Neural cell (in vitro differentiated cells): Measurements from ENCODE around the gene SRRM2. TPM values are rescaled to one million over a fixed set of nuclear protein-coding genes. Genes with fewer than 3 reads are reported as not detected.

Source experiments
- H2AFZ ChIP-seq: fragments of 200-600, 300-800 bp; sonication (generic), shearing (Covaris generic); 2 replicates; pipeline ENCODE4 v1.6.0; 2014; ENCODE audit warnings: low read depth, mild to moderate bottlenecking, antibody characterized with exemption, low read length, moderate library complexity
- H3F3A ChIP-seq: fragments of 200-600 bp; shearing (Covaris generic); 2 replicates; pipeline ENCODE4 v1.6.1; 2016; ENCODE audit warnings: mild to moderate bottlenecking, moderate library complexity, mixed read lengths, antibody characterized with exemption, low read length; ENCODE audit not compliant: insufficient read depth, poor library complexity, severe bottlenecking
- H3K27ac ChIP-seq: fragments of 200-600, 300-800 bp; sonication (generic), shearing (Covaris generic); 2 replicates; pipeline ENCODE4 v1.5.1; 2014; ENCODE audit warnings: mild to moderate bottlenecking, low read length, moderate library complexity
- H3K27me3 ChIP-seq: fragments of 300-800, 200-600 bp; sonication (generic), shearing (Covaris generic); 2 replicates; pipeline ENCODE4 v1.6.0; 2014; ENCODE audit warnings: mild to moderate bottlenecking, low read depth, low read length, moderate library complexity; ENCODE audit not compliant: insufficient read depth
- H3K36me3 ChIP-seq: fragments of 300-800, 200-600 bp; sonication (generic), shearing (Covaris generic); 2 replicates; pipeline ENCODE4 v1.5.1; 2014; ENCODE audit warnings: mild to moderate bottlenecking, antibody characterized with exemption, low read length, moderate library complexity; ENCODE audit not compliant: insufficient read depth
- H3K4me2 ChIP-seq: fragments of 300-800, 200-600 bp; sonication (generic), shearing (Covaris generic); 2 replicates; pipeline ENCODE4 v1.6.0; 2014; ENCODE audit warnings: mild to moderate bottlenecking, low read length
- H3K4me3 ChIP-seq: fragments of 300-800, 200-600 bp; sonication (generic), shearing (Covaris generic); 2 replicates; pipeline ENCODE4 v1.5.1; 2014; ENCODE audit warnings: mild to moderate bottlenecking, low read length, moderate library complexity
- H3K79me2 ChIP-seq: fragments of 200-600 bp; shearing (Covaris generic); replicated peaks from 2 replicates; pipeline ENCODE4 v1.6.0; 2014; ENCODE audit warnings: mild to moderate bottlenecking, low read length, moderate library complexity; ENCODE audit not compliant: insufficient read depth
- H3K9ac ChIP-seq: fragments of 300-800, 200-600 bp; sonication (generic), shearing (Covaris generic); 2 replicates; pipeline ENCODE4 v1.6.1; 2016; ENCODE audit warnings: mild to moderate bottlenecking, low read length, mixed read lengths
- H3K9me2 ChIP-seq: fragments of 200-600 bp; shearing (Covaris generic); 2 replicates; pipeline ENCODE4 v1.6.1; 2016; ENCODE audit warnings: mild to moderate bottlenecking, low read length, mixed read lengths; ENCODE audit not compliant: insufficient read depth
- H3K9me3 ChIP-seq: fragments of 200-600, 300-800 bp; sonication (generic), shearing (Covaris generic); 2 replicates; pipeline ENCODE4 v1.6.1; 2016; ENCODE audit warnings: mild to moderate bottlenecking, mixed run types, low read length, moderate library complexity, mixed read lengths
- H4K20me1 ChIP-seq: fragments of 200-600 bp; shearing (Covaris generic); 2 replicates; pipeline ENCODE4 v1.6.1; 2016; ENCODE audit warnings: mild to moderate bottlenecking, mixed run types; ENCODE audit not compliant: insufficient read depth
- EP300 ChIP-seq: fragments of 450-650 bp; conservative IDR thresholded peaks from 2 replicates; pipeline ENCODE4 v1.6.1; 2014; ENCODE audit warnings: antibody characterized with exemption, mild to moderate bottlenecking, moderate library complexity; ENCODE audit not compliant: poor library complexity, severe bottlenecking
- EZH2 ChIP-seq: fragments of 200-600, 300-800 bp; shearing (Covaris generic), sonication (generic); IDR thresholded peaks from 2 replicates; pipeline ENCODE4 v1.6.1; 2014; ENCODE audit warnings: antibody characterized with exemption, low read length, borderline replicate concordance, mild to moderate bottlenecking; ENCODE audit not compliant: insufficient read depth, poor library complexity, severe bottlenecking
- MXI1 ChIP-seq: fragments of 450-650 bp; conservative IDR thresholded peaks from 2 replicates; pipeline ENCODE4 v1.6.1; 2014; ENCODE audit warnings: antibody characterized with exemption, mild to moderate bottlenecking; ENCODE audit not compliant: poor library complexity, severe bottlenecking
- POLR2AphosphoS5 ChIP-seq: IDR thresholded peaks from 2 replicates; pipeline ENCODE4 v1.6.1; 2012
- RAD21 ChIP-seq: fragments of 450-650 bp; conservative IDR thresholded peaks from 2 replicates; pipeline ENCODE4 v1.6.1; 2014; ENCODE audit warnings: antibody characterized with exemption, mild to moderate bottlenecking, moderate library complexity
- SMC3 ChIP-seq: fragments of 450-650 bp; conservative IDR thresholded peaks from 2 replicates; pipeline ENCODE4 v1.6.1; 2014; ENCODE audit warnings: antibody characterized with exemption, mild to moderate bottlenecking, moderate library complexity; ENCODE audit not compliant: poor library complexity
- TAF1 ChIP-seq: IDR thresholded peaks from 2 replicates; pipeline ENCODE4 v1.6.1; 2012; ENCODE audit warnings: low read depth
- polyA plus RNA-seq: library from polyadenylated mRNA; depleted of rRNA; stranded (reverse); fragments of >200 nt; gene quantifications from 2 replicates; pipeline ENCODE4 v1.2.3, GENCODE V29; 2014
- TF ChIP-seq, protein P1 (sequence below): fragments of 450-650 bp; IDR thresholded peaks from 2 replicates; pipeline ENCODE4 v1.5.1; 2014; ENCODE audit warnings: antibody characterized with exemption, mild to moderate bottlenecking, moderate library complexity; ENCODE audit not compliant: poor library complexity, severe bottlenecking
- TF ChIP-seq, protein P2 (sequence below): IDR thresholded peaks from 2 replicates; pipeline ENCODE4 v1.6.1; 2012; ENCODE audit warnings: borderline replicate concordance

The SRRM2 gene
- polyA plus RNA-seq, 1 donor from 2014 or later: 40.0 TPM

DNA sequence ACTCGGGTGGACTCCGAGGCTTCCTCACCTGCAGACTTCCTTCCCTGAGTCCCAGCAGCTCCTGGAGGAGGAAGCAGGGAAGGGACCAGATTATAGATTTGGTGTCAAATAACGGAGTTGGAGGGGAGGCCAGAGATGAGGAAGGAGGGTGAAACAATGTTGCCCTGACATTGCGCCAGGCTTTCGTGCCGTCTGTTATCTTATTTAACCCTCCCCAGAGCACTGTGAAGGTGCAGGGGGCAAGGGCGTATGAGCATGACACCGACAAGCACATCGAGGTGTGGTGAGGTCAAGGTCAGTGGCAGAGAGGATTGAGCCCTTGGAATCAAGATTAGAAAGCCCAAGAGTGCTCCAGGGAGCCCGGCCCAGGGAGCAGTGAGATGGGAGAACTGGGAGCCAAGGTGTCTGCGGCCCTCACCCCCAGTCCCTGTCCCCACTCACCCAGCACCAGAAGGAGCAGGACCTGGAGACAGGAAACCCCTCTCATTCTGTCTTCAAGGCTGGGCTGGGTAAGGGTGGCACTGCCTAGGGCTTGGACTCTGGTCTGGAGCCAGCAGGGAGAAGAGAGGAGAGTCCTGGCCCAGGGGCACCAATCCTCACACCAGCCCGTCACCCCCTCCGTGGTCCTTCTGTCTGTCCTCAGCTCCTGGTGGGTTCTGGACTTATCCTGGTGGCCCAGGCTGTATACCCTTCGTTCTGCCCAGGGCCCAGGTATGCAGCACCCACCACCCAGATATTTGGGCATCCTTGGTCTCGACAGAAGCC, 33.8 kb downstream of the SRRM2 start:
- Histone ChIP-seq H3F3A (no peaks in the 10 kb centered on the region), H2AFZ (no peak overlapping the region), H3K4me2 (no peak overlapping the region), H3K9me2 (no peaks in the 10 kb centered on the region), H3K27me3 (no peaks in the 10 kb centered on the region), H3K27ac (no peak overlapping the region), H4K20me1 (no peaks in the 10 kb centered on the region), H3K9ac (no peak overlapping the region), H3K79me2 (no peaks in the 10 kb centered on the region), H3K36me3 (no peaks in the 10 kb centered on the region), H3K9me3 (no peaks in the 10 kb centered on the region), H3K4me3 (no peak overlapping the region)
- no peak for TF ChIP-seq TAF1
- TF ChIP-seq EZH2: no peak
- TF ChIP-seq SMC3: no peak
- no peak for TF ChIP-seq MXI1
- TF ChIP-seq POLR2AphosphoS5: no peak
- no peak for TF ChIP-seq RAD21
- TF ChIP-seq, protein P1, sequence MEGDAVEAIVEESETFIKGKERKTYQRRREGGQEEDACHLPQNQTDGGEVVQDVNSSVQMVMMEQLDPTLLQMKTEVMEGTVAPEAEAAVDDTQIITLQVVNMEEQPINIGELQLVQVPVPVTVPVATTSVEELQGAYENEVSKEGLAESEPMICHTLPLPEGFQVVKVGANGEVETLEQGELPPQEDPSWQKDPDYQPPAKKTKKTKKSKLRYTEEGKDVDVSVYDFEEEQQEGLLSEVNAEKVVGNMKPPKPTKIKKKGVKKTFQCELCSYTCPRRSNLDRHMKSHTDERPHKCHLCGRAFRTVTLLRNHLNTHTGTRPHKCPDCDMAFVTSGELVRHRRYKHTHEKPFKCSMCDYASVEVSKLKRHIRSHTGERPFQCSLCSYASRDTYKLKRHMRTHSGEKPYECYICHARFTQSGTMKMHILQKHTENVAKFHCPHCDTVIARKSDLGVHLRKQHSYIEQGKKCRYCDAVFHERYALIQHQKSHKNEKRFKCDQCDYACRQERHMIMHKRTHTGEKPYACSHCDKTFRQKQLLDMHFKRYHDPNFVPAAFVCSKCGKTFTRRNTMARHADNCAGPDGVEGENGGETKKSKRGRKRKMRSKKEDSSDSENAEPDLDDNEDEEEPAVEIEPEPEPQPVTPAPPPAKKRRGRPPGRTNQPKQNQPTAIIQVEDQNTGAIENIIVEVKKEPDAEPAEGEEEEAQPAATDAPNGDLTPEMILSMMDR: no peak
- no peak for TF ChIP-seq EP300
- TF ChIP-seq, protein P2, sequence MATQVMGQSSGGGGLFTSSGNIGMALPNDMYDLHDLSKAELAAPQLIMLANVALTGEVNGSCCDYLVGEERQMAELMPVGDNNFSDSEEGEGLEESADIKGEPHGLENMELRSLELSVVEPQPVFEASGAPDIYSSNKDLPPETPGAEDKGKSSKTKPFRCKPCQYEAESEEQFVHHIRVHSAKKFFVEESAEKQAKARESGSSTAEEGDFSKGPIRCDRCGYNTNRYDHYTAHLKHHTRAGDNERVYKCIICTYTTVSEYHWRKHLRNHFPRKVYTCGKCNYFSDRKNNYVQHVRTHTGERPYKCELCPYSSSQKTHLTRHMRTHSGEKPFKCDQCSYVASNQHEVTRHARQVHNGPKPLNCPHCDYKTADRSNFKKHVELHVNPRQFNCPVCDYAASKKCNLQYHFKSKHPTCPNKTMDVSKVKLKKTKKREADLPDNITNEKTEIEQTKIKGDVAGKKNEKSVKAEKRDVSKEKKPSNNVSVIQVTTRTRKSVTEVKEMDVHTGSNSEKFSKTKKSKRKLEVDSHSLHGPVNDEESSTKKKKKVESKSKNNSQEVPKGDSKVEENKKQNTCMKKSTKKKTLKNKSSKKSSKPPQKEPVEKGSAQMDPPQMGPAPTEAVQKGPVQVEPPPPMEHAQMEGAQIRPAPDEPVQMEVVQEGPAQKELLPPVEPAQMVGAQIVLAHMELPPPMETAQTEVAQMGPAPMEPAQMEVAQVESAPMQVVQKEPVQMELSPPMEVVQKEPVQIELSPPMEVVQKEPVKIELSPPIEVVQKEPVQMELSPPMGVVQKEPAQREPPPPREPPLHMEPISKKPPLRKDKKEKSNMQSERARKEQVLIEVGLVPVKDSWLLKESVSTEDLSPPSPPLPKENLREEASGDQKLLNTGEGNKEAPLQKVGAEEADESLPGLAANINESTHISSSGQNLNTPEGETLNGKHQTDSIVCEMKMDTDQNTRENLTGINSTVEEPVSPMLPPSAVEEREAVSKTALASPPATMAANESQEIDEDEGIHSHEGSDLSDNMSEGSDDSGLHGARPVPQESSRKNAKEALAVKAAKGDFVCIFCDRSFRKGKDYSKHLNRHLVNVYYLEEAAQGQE: no peak

DNA sequence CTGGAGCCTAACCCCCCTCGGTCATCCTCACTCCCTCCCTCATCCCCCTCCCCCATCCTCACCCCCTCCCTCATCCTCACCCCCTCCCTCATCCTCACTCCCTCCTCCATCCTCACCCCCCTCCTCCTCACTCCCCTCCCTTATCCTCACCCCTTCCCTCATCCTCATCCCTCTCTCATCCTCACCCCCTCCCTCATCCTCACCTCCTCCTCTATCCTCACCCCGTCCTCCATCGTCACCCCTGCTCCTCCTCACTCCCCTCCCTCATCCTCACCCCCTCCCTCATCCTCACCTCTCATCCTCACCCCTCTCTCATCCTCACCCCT, 34.4 kb downstream of the SRRM2 start:
- Histone ChIP-seq H3K9me3 (no peaks in the 10 kb centered on the region), H3K4me2 (no peak overlapping the region), H3K27me3 (no peaks in the 10 kb centered on the region), H2AFZ (no peak overlapping the region), H3K9ac (no peak overlapping the region), H3K4me3 (no peak overlapping the region), H4K20me1 (no peaks in the 10 kb centered on the region), H3K36me3 (no peaks in the 10 kb centered on the region), H3K27ac (no peak overlapping the region), H3K79me2 (no peaks in the 10 kb centered on the region), H3K9me2 (no peaks in the 10 kb centered on the region), H3F3A (no peaks in the 10 kb centered on the region)
- TF ChIP-seq EP300 (no peak), MXI1 (no peak), RAD21 (no peak), SMC3 (no peak)
- TF ChIP-seq, protein P2: no peak
